Colonic mucosa (tissue), 4 donors: ENCODE data around the gene F8. TPM values are rescaled to one million over a fixed set of nuclear protein-coding genes. Genes with fewer than 3 reads are reported as not detected.
"Not testable (repeated sequence)": the region's sequence is repeated elsewhere in the genome, so short reads cannot be mapped to it uniquely, and the experiment has no call there.

Experiments used
- DNase-seq: peaks from one replicate; pipeline ENCODE4 v3.0.0-alpha.2; 2020
- H3K27ac ChIP-seq: fragments of 200-600 bp; one replicate; pipeline ENCODE4 v1.8.0; 2021
- H3K27me3 ChIP-seq: fragments of 200-600 bp; one replicate; pipeline ENCODE4 v1.8.0; 2021
- H3K36me3 ChIP-seq: fragments of 200-600 bp; one replicate; pipeline ENCODE4 v1.8.0; 2021
- H3K4me1 ChIP-seq: fragments of 200-600 bp; one replicate; pipeline ENCODE4 v1.8.0; 2021; ENCODE audit warnings: mild to moderate bottlenecking
- H3K4me3 ChIP-seq: fragments of 200-600 bp; one replicate; pipeline ENCODE4 v1.8.0; 2021
- H3K9ac ChIP-seq, 2 donors: one replicate each; pipeline ENCODE4 v1.7.0; 2013; ENCODE audit warnings: control low read depth in 2 of 2, low read depth in 2 of 2, low read length in 2 of 2
- H3K9me3 ChIP-seq: fragments of 200-600 bp; one replicate; pipeline ENCODE4 v1.8.0; 2021
- intact Hi-C: fragments of 100-400 bp; cut with DNase I; formaldehyde crosslinking; loops from one replicate; pipeline ENCODE4 v1.14.1; 2022
- total RNA-seq, 2 donors: library from RNA; stranded (reverse); fragmentation: NEBNext Ultra II Directional in 1 of 2; extraction: Animal tissue kit (Norgen Biotek cat#: 25700) in 1 of 2; gene quantifications; one replicate each; pipeline ENCODE4 v1.2.1, GENCODE V29; 2021
- TF ChIP-seq, protein P1 (sequence below): fragments of 200-600 bp; IDR thresholded peaks from one replicate; pipeline ENCODE4 v1.8.0; 2022; ENCODE audit warnings: antibody characterized with exemption, mild to moderate bottlenecking
- donor health status: healthy.
- donor health status: DM: no; HTN: no; CAD: no.
- donor health status: DM: no; HTN: no; CAD: no.

F8 gene
- total RNA-seq, 2 donors from 2014 or later, result 2.3 to 3.5 TPM

DNA sequence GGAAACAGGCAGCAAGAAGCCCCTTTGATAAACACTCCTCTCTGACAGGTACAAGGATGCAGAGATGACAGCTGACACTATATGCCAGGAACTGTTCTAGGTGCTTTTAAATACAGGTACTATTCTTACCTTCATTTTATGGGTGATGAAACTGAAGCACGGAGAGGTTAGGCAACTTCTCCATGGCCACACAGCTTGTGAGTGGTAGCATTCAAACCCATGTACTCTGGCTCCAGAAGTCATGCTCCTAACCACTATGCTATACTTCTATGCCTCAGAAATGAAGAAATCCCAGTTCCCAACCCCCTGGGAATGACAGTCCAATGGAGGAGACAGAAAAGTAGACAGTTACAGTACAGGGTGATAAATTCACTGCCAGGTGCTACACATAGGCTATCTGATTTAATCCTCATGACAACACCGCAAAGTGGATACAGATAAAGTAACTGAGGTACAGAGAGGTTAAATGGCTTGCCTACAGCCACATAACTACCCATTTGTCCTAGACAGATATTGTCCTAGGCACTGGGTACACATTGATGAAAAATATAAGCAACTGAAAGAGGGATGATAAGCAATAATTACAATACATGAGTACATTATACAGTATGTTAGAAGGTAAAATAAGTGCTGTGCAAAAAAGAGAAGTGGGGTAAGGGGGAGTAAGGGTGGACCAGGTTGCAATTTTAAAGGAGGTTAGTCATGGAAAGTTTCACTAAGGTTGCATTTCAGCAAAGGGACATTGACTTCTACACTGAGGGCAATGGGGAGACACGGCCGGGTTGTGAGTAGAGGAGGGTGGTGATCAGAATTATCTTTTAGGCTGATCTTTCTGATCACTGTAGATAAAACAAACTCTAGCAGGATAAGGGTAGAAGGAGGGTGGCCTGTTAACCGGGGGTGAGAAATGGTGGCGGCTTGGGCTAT, 1.6 kb upstream of the F8 start:
- Histone ChIP-seq H3K27ac (no peak overlapping the region), H3K36me3 (no peaks in the 10 kb centered on the region), H3K9me3 (no peaks in the 10 kb centered on the region), H3K4me1 (peaks cover 4% of the 10 kb centered on the region), H3K27me3 (no peaks in the 10 kb centered on the region), H3K9ac (no peak overlapping the region), H3K4me3 (no peak overlapping the region)
- intact Hi-C loops, result no loop called here
- TF ChIP-seq, protein P1, sequence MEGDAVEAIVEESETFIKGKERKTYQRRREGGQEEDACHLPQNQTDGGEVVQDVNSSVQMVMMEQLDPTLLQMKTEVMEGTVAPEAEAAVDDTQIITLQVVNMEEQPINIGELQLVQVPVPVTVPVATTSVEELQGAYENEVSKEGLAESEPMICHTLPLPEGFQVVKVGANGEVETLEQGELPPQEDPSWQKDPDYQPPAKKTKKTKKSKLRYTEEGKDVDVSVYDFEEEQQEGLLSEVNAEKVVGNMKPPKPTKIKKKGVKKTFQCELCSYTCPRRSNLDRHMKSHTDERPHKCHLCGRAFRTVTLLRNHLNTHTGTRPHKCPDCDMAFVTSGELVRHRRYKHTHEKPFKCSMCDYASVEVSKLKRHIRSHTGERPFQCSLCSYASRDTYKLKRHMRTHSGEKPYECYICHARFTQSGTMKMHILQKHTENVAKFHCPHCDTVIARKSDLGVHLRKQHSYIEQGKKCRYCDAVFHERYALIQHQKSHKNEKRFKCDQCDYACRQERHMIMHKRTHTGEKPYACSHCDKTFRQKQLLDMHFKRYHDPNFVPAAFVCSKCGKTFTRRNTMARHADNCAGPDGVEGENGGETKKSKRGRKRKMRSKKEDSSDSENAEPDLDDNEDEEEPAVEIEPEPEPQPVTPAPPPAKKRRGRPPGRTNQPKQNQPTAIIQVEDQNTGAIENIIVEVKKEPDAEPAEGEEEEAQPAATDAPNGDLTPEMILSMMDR, result no peak
- DNase-seq, result no peak

DNA sequence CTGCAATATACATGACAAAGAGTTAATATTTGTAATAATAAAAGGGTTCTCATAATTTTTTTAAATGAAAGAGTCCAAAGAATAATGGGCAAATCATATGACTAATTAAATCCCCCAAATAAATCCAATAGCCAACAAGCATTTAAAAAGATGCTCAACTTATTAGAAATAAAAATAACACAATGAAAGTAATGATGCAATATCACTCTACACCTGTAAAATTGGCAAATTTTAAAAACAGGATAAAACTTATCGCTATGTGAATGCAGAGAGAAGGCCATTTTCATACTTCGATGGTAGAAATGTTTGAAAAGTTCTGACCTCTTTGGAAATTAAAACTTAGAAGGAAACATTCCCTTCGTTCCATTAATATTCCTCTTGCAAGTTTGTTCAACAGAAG, 1.9 kb downstream of the F8 start:
- Histone ChIP-seq H3K27ac (no peak overlapping the region), H3K36me3 (no peaks in the 10 kb centered on the region), H3K4me1 (no peaks in the 10 kb centered on the region), H3K9ac (no peak overlapping the region), H3K27me3 (no peaks in the 10 kb centered on the region), H3K9me3 (no peaks in the 10 kb centered on the region), H3K4me3 (no peak overlapping the region)
- TF ChIP-seq, protein P1, result no peak
- no peak for DNase-seq
- intact Hi-C loops, result no loop called here

DNA sequence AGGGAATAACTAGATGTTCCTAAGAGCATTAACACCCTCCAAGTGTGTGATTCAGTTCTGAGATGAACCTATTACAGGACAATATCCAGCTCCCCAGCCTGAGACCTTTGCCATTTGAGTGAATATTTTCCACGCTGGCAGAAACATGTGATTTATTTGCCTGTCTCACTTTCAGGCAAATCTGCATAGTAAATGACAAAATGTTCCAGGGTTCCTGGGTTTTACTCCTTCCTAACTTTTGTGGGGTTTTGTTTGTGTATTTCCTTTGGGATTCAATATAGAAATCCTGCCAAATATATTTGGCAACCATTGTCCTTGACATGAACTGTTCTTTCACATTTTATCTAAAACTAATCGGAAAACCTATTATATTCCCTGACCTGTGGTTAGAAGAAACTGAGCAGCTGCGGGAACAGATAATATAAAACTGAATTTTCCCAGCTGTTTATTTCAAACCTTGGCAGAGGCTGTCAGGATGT, 12.5 kb downstream of the F8 start:
- intact Hi-C loops, result no loop called here
- H3K4me1 ChIP-seq, result no peaks in the 10 kb centered on the region
- no peak overlapping the region for H3K9ac ChIP-seq
- H3K27me3 ChIP-seq, result no peaks in the 10 kb centered on the region
- no peak overlapping the region for H3K4me3 ChIP-seq
- TF ChIP-seq, protein P1, result no peak
- no peaks in the 10 kb centered on the region for H3K36me3 ChIP-seq
- no peak for DNase-seq
- H3K9me3 ChIP-seq, result no peaks in the 10 kb centered on the region
- H3K27ac ChIP-seq, result no peak overlapping the region

DNA sequence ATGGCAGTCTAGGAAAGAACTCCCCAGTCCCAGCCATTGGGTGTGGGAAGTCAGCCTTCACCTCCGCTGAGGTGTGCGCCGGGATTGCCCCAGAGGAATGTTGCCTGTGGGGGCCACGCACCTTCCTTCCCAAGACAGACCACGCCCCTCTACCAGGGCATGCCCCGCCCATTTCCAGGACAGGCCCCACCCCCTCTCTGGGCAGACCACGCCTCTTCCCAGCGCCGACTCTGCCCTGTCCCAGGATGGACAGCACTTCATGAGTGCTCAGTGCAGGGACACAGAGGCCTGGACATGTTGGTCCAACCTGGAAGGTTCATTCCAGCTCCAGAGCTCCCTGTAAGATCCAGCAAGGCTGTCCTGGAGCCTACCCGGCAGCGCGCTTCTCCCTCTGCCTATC, 13.9 kb downstream of the F8 start:
- H3K9me3 ChIP-seq, intact Hi-C loops, H3K9ac ChIP-seq, H3K4me3 ChIP-seq, DNase-seq, H3K36me3 ChIP-seq, H3K27ac ChIP-seq, H3K4me1 ChIP-seq, H3K27me3 ChIP-seq: not testable (repeated sequence)

DNA sequence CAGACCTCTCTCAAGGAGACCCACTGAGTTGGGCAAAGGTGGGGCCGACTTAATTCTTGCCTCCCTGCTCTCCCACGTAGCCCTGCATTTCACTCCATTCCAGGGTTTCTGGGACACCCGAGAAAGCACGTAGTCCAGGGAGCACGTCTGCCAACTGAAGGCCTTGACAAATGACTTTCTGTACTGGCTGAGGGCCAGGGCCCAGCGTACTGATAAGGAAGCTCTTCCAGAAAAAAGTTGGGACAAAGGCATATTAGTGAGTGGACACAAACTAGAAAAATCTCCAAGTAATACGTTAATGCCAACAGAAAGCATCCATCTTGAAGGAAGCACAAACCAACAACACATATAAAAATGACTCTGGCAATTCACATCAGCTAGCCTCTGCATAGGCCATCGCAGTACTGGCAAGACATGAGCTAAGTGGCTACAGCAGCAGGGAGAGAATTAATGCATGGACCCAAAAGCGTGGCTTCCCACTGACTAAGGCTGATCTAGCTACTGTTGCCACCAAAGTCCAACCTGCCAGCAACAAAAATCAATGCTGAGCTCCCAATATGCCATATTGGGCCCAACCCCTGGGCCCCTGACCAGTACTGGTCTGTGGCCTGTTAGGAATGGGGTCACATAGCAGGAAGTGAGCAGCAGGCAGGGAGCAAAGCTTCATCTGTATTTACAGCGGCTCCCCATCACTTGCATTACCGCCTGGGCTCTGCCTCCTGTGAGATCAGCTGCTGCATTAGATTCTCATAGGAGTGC, 15.4 kb downstream of the F8 start:
- H3K9ac ChIP-seq, intact Hi-C loops, H3K9me3 ChIP-seq, H3K4me1 ChIP-seq, H3K27me3 ChIP-seq, H3K36me3 ChIP-seq, H3K27ac ChIP-seq, DNase-seq, H3K4me3 ChIP-seq: not testable (repeated sequence)

DNA sequence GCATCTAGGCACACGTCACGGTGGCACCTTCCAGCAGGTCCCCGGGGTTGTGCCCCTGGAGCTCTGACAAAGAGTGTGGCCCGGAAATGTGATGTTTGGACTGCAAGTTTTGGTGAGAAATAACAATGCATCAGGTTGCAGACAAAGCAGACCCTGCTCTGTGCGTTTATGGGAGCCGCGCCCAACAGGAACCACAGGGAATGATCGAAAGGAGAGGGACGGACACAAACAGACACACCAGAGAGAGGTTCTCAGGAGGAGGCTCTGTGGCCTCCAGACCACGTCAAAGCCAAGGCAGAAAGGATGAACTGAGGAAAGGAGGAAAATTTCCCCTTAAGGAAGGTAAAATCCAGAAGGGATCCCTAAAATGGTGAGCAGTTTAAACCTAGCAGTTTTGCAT, 16.1 kb downstream of the F8 start:
- H3K27me3 ChIP-seq, H3K9ac ChIP-seq, H3K27ac ChIP-seq, H3K4me1 ChIP-seq, H3K36me3 ChIP-seq, intact Hi-C loops, DNase-seq, H3K4me3 ChIP-seq, H3K9me3 ChIP-seq: not testable (repeated sequence)
